ENCODE results near the gene NR6A1. TPM values are rescaled to one million over a fixed set of nuclear protein-coding genes. Genes with fewer than 3 reads are reported as not detected.

NR6A1 gene
- total RNA-seq, 1 experiment from 2014 or later, result 164 TPM

DNA sequence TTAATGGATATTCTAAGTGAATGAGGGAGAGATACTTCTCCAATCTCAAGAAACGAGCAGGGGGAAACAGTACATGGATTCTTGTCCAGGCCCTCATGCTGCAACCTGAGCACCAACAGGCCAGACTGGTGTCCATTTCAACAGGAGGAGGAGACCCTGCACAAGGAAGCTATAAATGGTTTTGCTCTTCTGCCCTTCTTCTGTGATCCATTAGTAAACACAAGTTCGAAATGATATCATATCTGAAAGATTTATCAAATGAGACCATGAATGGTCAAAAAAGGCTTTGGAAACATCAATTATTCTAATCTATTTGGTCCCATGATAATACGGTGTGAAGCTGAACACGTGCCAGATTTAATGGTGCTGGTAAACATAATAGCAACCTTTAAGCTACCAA is 109.8 kb downstream of the NR6A1 start:
- CTCF ChIA-PET, result interaction anchor here (1.1 to 3.7 kb wide), 5 partner anchors 8 to 109 kb away, joined by 3 to 28 read pairs (median 5); no protein-coding TSS in a partner anchor
- Mint-ChIP-seq H3K36me3 (no peaks in the 10 kb centered on the region), H3K4me1 (peaks cover 49% of the 10 kb centered on the region), H3K27ac (peak overlapping the region; percentile 89; the same call in 1 of the 2 replicates), H3K27me3 (ENCODE audit: low read depth) (no peaks in the 10 kb centered on the region), H3K4me3 (peak overlapping the region; percentile 27), H3K9me3 (no peaks in the 10 kb centered on the region)
- DNase-seq (ENCODE audit: low spot score), result no peak
- TF ChIP-seq TP53 (CRISPR knock-in tag; IDR thresholded peaks at IDR 0.05) (no peak), IRF1 (CRISPR knock-in tag; IDR thresholded peaks at IDR 0.05) (no peak)
- ATAC-seq, result no peak
- POLR2A ChIA-PET, result interaction anchor here (0.5 kb wide), 1 partner anchor 954 kb away, joined by 4 read pairs; no protein-coding TSS in a partner anchor

DNA sequence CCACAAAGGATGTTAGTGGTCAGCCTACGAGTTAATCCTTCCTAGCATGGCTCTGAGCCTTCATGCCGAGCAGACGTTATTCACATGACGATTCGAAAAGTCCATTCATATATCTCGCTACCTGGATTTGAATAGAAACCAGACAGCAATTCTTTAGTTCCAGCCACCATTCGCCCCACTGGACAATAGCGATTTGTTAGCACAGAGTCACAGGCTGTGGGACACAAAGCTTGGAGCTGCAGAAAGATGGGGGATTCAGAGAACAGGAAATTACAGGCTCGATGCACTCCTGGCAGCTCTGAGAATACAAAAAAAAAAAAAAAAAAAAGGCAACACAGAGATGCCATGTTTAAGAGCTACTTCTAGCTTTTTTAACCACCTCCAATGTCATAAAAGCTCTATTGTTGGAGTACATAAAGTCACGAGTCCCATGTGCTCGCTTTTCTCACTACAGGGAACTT is 110.7 kb downstream of the NR6A1 start:
- peaks cover 51% of the 10 kb centered on the region for H3K4me1 Mint-ChIP-seq
- no peak for TF ChIP-seq NR2C2 (CRISPR knock-in tag; IDR thresholded peaks at IDR 0.05)
- no peak for TF ChIP-seq USF1 (CRISPR knock-in tag; IDR thresholded peaks at IDR 0.05)
- no peak for TF ChIP-seq TEAD1 (CRISPR knock-in tag; IDR thresholded peaks at IDR 0.05)
- TF ChIP-seq CREB1 (CRISPR knock-in tag; IDR thresholded peaks at IDR 0.05), result no peak
- TF ChIP-seq FOXJ3 (CRISPR knock-in tag; IDR thresholded peaks at IDR 0.05; ENCODE audit: borderline replicate concordance), result no peak
- TF ChIP-seq, protein P1, sequence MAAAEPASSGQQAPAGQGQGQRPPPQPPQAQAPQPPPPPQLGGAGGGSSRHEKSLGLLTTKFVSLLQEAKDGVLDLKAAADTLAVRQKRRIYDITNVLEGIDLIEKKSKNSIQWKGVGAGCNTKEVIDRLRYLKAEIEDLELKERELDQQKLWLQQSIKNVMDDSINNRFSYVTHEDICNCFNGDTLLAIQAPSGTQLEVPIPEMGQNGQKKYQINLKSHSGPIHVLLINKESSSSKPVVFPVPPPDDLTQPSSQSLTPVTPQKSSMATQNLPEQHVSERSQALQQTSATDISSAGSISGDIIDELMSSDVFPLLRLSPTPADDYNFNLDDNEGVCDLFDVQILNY (CRISPR knock-in tag; IDR thresholded peaks at IDR 0.05), result no peak
- no peak for TF ChIP-seq OVOL2 (CRISPR knock-in tag; IDR thresholded peaks at IDR 0.05; ENCODE audit: borderline replicate concordance)
- TF ChIP-seq EMX1 (CRISPR knock-in tag; IDR thresholded peaks at IDR 0.05), result no peak
- TF ChIP-seq E2F1 (CRISPR knock-in tag; IDR thresholded peaks at IDR 0.05), result no peak
- no peak for TF ChIP-seq ZMAT4 (CRISPR knock-in tag; IDR thresholded peaks at IDR 0.05)
- TF ChIP-seq TP53 (CRISPR knock-in tag; IDR thresholded peaks at IDR 0.05), result no peak
- no peak for TF ChIP-seq PRRX2 (CRISPR knock-in tag; IDR thresholded peaks at IDR 0.05)
- TF ChIP-seq IRF2 (CRISPR knock-in tag; IDR thresholded peaks at IDR 0.05; ENCODE audit: borderline replicate concordance, low read depth), result no peak
- no peak for TF ChIP-seq ZNF281 (CRISPR knock-in tag; IDR thresholded peaks at IDR 0.05)
- no peaks in the 10 kb centered on the region for H3K9me3 Mint-ChIP-seq
- DNase-seq (ENCODE audit: low spot score) (no peak), ATAC-seq (peak; percentile 25)
- peak overlapping the region; percentile 95 for H3K27ac Mint-ChIP-seq
- peak overlapping the region; percentile 66 for H3K4me3 Mint-ChIP-seq
- ChIA-PET CTCF (interaction anchor here (0.6 to 3.7 kb wide), 7 partner anchors 14 to 247 kb away, joined by 3 to 28 read pairs (median 5); no protein-coding TSS in a partner anchor), POLR2A (interaction anchor here (0.7 kb wide), 1 partner anchor 14 kb away, joined by 4 read pairs; no protein-coding TSS in a partner anchor)
- H3K36me3 Mint-ChIP-seq, result no peaks in the 10 kb centered on the region
- H3K27me3 Mint-ChIP-seq (ENCODE audit: low read depth), result no peaks in the 10 kb centered on the region

All from WTC11 (cell line).